Neutrophil (primary cell): ENCODE data around the gene MARCHF7.

Experiments
- H3K27ac ChIP-seq: fragments of 200-600 bp; sonication (generic); 2 replicates; pipeline ENCODE4 v1.5.1; 2016; ENCODE audit warnings: mild to moderate bottlenecking, moderate library complexity
- H3K27me3 ChIP-seq: fragments of 200-600 bp; sonication (generic); 2 replicates; pipeline ENCODE4 v1.6.0; 2016; ENCODE audit warnings: mild to moderate bottlenecking
- H3K36me3 ChIP-seq: fragments of 200-600 bp; sonication (generic); 2 replicates; pipeline ENCODE4 v1.5.1; 2017
- H3K4me1 ChIP-seq, 2 experiments: fragments of 200-600 bp in 1 of 2; sonication (generic) in 1 of 2; 1 replicate in 1 of 2; 2 replicates in 1 of 2; pipeline versions ENCODE4 v1.5.1 to v1.6.1; 2013 to 2016; ENCODE audit warnings: low read depth in 1 of 2, low read length in 1 of 2, mild to moderate bottlenecking in 1 of 2, moderate library complexity in 1 of 2; ENCODE audit not compliant: control insufficient read depth in 1 of 2, insufficient read depth in 1 of 2
- H3K4me3 ChIP-seq, 2 experiments: fragments of 200-600 bp in 1 of 2; sonication (generic) in 1 of 2; 1 replicate in 1 of 2; 2 replicates in 1 of 2; pipeline ENCODE4 v1.5.1; 2013 to 2016; ENCODE audit warnings: low read depth in 1 of 2, low read length in 1 of 2, mild to moderate bottlenecking in 1 of 2, moderate library complexity in 1 of 2
- H3K9me3 ChIP-seq: fragments of 200-600 bp; sonication (generic); 2 replicates; pipeline ENCODE4 v1.5.1; 2016
- CTCF ChIP-seq: fragments of 200-600 bp; sonication (generic); IDR thresholded peaks from 2 replicates; pipeline ENCODE4 v1.5.1; 2016; ENCODE audit warnings: antibody characterized with exemption

Gene MARCHF7

GRCh38 chr2:159684796-159685195, 27.5 kb upstream of the MARCHF7 start:
- Histone ChIP-seq H3K4me3 (no peak overlapping the region), H3K9me3 (no peaks in the 10 kb centered on the region), H3K36me3 (no peaks in the 10 kb centered on the region), H3K27me3 (no peaks in the 10 kb centered on the region), H3K27ac (no peak overlapping the region), H3K4me1 (peaks cover 0 to 8% of the 10 kb centered on the region in 2 experiments)
- no peak for TF ChIP-seq CTCF

GRCh38 chr2:159694500-159695040, 17.7 kb upstream of the MARCHF7 start:
- Histone ChIP-seq H3K27ac (no peak overlapping the region), H3K27me3 (no peaks in the 10 kb centered on the region), H3K4me1 (peaks cover 14 to 16% of the 10 kb centered on the region in 2 experiments), H3K36me3 (peaks cover 6% of the 10 kb centered on the region), H3K9me3 (no peaks in the 10 kb centered on the region), H3K4me3 (no peak overlapping the region)
- no peak for TF ChIP-seq CTCF

- Histone ChIP-seq H3K4me1 (peaks cover 14 to 16% of the 10 kb centered on the region in 2 experiments), H3K27ac (peak overlapping the region; percentile 78), H3K27me3 (no peaks in the 10 kb centered on the region), H3K36me3 (peaks cover 6% of the 10 kb centered on the region), H3K9me3 (no peaks in the 10 kb centered on the region), H3K4me3 (peak overlapping the region in 1 of 2 experiments; percentile 30)
- TF ChIP-seq CTCF: no peak
Observed at GRCh38 chr2:159695795-159696448, 16.4 kb upstream of the MARCHF7 start.

- Histone ChIP-seq H3K27ac (no peak overlapping the region), H3K36me3 (peaks cover 6% of the 10 kb centered on the region), H3K9me3 (no peaks in the 10 kb centered on the region), H3K4me1 (no peaks in the 10 kb centered on the region), H3K4me3 (no peak overlapping the region), H3K27me3 (no peaks in the 10 kb centered on the region)
- TF ChIP-seq CTCF: no peak
Observed at GRCh38 chr2:159703491-159703890, 8.8 kb upstream of the MARCHF7 start.

- H3K4me1 ChIP-seq: peaks cover 8 to 11% of the 10 kb centered on the region in 2 experiments
- peak overlapping the region; percentile 11 for H3K27ac ChIP-seq
- no peaks in the 10 kb centered on the region for H3K9me3 ChIP-seq
- no peaks in the 10 kb centered on the region for H3K36me3 ChIP-seq
- H3K27me3 ChIP-seq: no peaks in the 10 kb centered on the region
- no peak overlapping the region for H3K4me3 ChIP-seq
- TF ChIP-seq CTCF: no peak
Observed at GRCh38 chr2:159706385-159706980, 5.8 kb upstream of the MARCHF7 start.
